Mesodermal cell (in vitro differentiated cells): ENCODE measurements around the gene PBX1.

Experiments
- H3K27ac ChIP-seq: 2 replicates; pipeline ENCODE4 v1.7.0; 2013; ENCODE audit warnings: mild to moderate bottlenecking, low read depth, low read length, moderate library complexity; ENCODE audit not compliant: severe bottlenecking
- H3K36me3 ChIP-seq: 2 replicates; pipeline ENCODE4 v1.7.1; 2013; ENCODE audit warnings: mild to moderate bottlenecking, low read length, moderate library complexity; ENCODE audit not compliant: control insufficient read depth, insufficient read depth
- H3K4me1 ChIP-seq: one replicate; pipeline ENCODE4 v1.7.1; 2013; ENCODE audit warnings: mild to moderate bottlenecking, low read length; ENCODE audit not compliant: insufficient read depth, control insufficient read depth, poor library complexity, severe bottlenecking
- H3K4me3 ChIP-seq: 2 replicates; pipeline ENCODE4 v1.7.0; 2013; ENCODE audit warnings: low read length, control low read depth, mild to moderate bottlenecking; ENCODE audit not compliant: insufficient read depth, poor library complexity, severe bottlenecking; ENCODE audit errors: extremely low read depth
- H3K9me3 ChIP-seq: 2 replicates; pipeline ENCODE4 v1.7.1; 2013; ENCODE audit warnings: mild to moderate bottlenecking, low read length, moderate library complexity; ENCODE audit not compliant: control insufficient read depth
- WGBS, 2 experiments: methylation state at CpG; one replicate each; pipeline ENCODE4 v1.1.5; 2013; ENCODE audit warnings: missing lambda C conversion rate in 2 of 2; ENCODE audit not compliant: insufficient coverage in 2 of 2; 5-methylcytosine and 5-hydroxymethylcytosine counted together

Gene PBX1

DNA sequence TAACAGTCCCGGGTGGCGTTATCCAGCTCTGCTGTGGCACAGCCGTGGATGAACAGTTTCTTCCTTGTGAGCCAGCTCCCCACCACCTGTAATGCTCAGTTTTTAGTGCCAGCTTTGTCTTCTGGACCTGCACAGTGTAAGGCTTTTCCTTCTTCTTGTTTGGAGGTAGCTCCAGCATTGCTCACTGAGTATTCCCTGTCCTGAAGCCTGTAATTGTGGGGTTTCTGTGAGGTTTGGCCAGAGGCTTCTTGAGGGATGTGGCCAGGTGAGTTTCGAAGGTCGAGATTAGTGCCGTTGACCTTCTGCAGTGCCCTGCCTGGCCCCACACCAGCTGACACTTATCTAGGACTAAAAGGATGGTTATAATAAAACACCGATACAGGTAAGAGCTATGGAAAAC, 75.0 kb downstream of the PBX1 start:
- Histone ChIP-seq H3K27ac (no peak overlapping the region), H3K9me3 (no peaks in the 10 kb centered on the region), H3K4me1 (peaks cover 23% of the 10 kb centered on the region), H3K36me3 (no peaks in the 10 kb centered on the region), H3K4me3 (no peak overlapping the region)
- 80 to 88% methylated on average over 3 of the region's 7 CpGs for WGBS, 2 experiments

DNA sequence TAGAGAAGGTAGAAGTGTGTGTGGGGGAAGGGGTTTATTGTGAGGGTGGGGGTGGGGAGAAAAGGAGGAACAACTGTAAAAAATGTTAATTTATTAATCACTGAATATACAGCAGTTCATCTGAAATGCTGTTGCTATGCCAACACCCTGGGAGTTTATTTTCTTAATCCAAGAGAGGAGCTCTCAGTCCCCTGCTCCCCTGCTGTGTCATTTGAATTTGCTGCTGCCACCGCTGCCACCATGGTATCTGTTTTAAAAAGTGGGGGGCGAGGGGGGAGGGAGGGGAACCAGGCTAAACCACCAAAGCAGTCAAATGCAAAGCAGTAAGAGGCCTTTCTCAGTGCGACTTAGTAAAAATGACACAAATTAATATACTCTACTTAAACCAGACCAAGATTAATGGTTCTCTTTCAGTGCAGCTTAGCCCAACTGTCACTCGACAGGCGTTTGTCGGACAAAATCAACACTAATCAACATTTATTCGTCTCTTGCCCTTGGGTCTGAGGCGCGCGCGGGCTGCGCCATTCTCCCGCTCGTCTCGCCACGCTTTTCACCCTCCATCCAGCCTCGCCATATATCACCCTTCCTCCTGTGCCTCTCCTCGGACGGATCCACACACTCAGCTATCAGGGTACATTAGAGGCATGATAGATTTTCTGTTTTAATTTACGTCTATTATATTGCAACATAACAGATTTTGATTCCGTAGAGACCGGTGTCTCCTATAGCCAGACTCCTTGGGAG, 76.2 kb downstream of the PBX1 start:
- Histone ChIP-seq H3K36me3 (no peaks in the 10 kb centered on the region), H3K4me3 (no peak overlapping the region), H3K27ac (no peak overlapping the region), H3K4me1 (peaks cover 23% of the 10 kb centered on the region), H3K9me3 (no peaks in the 10 kb centered on the region)
- 64% methylated on average over 13 to 14 of the region's 22 CpGs for WGBS, 2 experiments

- Histone ChIP-seq H3K36me3 (no peaks in the 10 kb centered on the region), H3K4me1 (peaks cover 24% of the 10 kb centered on the region), H3K9me3 (no peaks in the 10 kb centered on the region), H3K4me3 (no peak overlapping the region), H3K27ac (no peak overlapping the region)
- 77 to 87% methylated on average over 3 of the region's 5 CpGs for whole genome bisulfite sequencing, 2 experiments
Observed at GRCh38 chr1:164635803-164636731, 77.1 kb downstream of the PBX1 start.

- Histone ChIP-seq H3K4me3 (no peak overlapping the region), H3K9me3 (no peaks in the 10 kb centered on the region), H3K27ac (peak overlapping the region; percentile 89), H3K36me3 (no peaks in the 10 kb centered on the region), H3K4me1 (peaks cover 30% of the 10 kb centered on the region)
- 100% methylated on average over 1 to 2 of the region's 3 CpGs for WGBS, 2 experiments
Observed at GRCh38 chr1:164636757-164637156, 77.8 kb downstream of the PBX1 start.

DNA sequence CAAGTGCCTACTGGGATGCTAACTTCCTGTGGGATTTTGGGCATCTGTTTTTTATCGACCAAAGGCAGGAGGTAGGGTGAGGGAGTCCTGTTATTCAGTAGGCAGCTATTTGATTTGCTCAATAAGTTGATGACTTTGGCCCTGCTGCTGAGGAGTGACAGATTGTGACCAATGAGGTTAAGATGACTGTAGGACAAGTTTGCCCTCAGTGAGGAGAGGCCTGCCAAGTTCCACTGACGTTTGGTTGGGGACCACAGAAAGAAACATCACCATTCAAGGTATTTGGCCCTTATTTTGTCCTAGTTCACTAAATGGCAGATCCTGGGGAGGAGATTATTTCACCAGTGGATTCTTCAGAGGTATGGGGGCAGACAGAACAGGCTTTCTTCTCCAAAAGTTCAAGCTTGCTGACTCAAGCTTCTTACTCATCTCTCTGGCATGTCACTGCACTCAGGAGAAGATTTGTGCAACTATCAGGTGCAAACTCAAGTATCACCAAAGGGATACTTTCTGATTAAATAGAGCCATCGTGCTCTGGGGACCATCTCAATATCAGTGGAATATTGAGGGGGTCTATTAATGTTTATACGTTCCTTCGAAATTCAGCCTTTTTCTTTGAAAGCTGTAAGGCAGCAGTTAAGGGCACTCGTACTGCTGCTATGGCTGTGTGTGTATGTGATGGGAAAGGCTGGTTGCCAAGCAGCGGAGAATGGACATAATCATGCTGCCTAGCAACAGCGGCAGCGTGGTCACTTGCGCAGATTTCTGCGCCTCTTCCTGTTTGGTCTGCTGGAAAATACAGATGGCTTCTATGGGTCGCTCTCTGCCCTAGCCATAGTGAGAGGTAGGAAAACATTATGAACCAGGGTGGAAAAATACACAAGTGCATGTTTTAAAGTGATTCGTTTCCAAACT, 78.7 kb downstream of the PBX1 start:
- H3K36me3 ChIP-seq, result peaks cover 4% of the 10 kb centered on the region
- peak overlapping the region; percentile 89 for H3K27ac ChIP-seq
- WGBS, 2 experiments, result 84 to 88% methylated on average over 9 to 11 of the region's 13 CpGs
- no peaks in the 10 kb centered on the region for H3K9me3 ChIP-seq
- H3K4me3 ChIP-seq, result no peak overlapping the region
- H3K4me1 ChIP-seq, result peaks cover 30% of the 10 kb centered on the region

DNA sequence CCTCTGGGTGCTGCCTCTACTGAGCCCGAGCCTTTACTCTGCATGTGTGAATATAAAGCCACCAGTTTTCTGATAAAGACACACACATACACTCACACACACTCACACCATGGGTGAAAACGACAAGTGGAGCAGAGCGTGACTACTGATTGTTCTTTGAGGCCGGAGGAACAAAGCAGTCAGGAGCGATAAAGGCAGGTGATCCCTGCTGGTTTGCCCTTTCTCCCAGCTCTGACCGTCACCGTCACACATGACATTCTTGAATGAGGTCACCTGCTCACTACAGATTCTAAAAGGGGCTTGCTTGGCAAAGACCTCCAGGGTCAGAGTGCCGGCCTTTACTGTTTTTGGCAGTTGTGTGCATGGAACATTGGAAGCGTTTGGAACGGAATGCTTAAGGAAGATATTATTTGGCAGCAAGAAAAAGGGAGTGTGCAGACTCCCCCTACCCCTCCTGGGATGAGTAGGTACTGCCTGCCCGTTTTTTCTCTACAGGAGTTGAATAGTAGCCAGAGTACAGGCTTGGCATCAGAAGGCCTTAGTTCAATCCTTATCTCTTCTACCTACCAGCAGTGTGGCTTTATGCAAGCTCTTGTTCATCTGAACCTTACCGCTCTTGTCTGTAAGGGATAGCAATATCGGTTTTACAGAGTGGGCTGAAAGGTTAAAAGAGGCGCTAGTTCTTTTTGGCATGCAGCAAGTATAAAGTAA, 79.7 kb downstream of the PBX1 start:
- no peak overlapping the region for H3K4me3 ChIP-seq
- H3K36me3 ChIP-seq, result peaks cover 9% of the 10 kb centered on the region
- peaks cover 30% of the 10 kb centered on the region for H3K4me1 ChIP-seq
- H3K9me3 ChIP-seq, result no peaks in the 10 kb centered on the region
- H3K27ac ChIP-seq, result peak overlapping the region; percentile 89
- 86 to 98% methylated on average over 7 to 8 of the region's 14 CpGs for WGBS, 2 experiments

DNA sequence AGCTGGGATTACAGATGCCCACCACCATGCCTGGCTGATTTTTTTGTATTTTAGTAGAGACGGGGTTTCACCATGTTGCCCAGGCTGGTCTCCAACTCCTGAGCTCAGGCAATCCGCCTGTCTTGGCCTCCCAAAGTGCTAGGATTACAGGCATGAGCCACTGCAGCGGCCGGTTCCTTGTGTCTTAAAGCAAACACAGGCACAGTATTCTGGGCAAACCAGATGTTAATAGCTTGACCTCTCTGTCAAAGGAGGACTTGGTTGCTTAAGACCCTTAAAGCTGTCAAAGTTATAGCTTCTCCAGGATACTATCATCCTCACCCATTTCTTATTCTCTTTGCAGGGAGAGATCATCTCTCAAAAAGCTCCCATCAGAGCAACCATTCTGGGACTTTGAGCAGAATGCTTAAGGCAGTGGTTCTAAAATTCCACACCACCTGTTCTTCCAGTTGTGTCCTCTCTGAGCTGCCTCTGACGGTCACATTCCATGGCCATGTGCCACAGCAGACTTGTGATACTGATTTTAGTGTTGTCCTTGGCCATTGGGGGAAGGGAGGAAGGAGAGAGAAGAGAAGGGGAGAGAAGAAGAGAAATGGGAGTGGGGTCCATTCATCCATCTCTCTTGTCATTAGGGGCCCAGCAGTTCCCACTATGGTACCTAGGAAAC, 81.8 kb downstream of the PBX1 start:
- Histone ChIP-seq H3K4me3 (no peak overlapping the region), H3K4me1 (peaks cover 32% of the 10 kb centered on the region), H3K9me3 (no peaks in the 10 kb centered on the region), H3K27ac (no peak overlapping the region), H3K36me3 (peaks cover 10% of the 10 kb centered on the region)
- 95% methylated on average over 4 to 5 of the region's 5 CpGs for WGBS, 2 experiments

DNA sequence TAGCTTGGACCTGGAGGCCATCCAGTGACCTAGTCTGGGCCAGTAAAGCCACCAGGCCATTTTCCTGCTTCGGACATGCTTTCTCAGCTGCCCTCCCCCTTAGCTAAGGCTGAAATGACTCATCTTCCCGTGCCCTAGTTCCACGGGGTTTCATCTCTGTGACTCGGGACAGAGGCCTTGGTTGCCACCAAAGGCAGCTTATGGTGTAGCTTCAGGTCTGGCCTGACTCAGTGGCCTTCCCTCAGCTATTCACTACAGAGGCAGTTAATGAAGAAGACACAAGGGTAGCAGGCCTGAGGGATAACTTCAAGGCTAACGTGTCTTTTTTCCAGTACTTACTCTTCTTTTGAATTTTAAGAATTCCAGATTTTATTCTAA, 82.4 kb downstream of the PBX1 start:
- no peaks in the 10 kb centered on the region for H3K9me3 ChIP-seq
- H3K36me3 ChIP-seq, result peaks cover 12% of the 10 kb centered on the region
- no peak overlapping the region for H3K4me3 ChIP-seq
- WGBS, 2 experiments, result 81 to 90% methylated on average over 2 to 4 of the region's 5 CpGs
- peaks cover 32% of the 10 kb centered on the region for H3K4me1 ChIP-seq
- no peak overlapping the region for H3K27ac ChIP-seq

GRCh38 chr1:164643018-164643417, 84.0 kb downstream of the PBX1 start:
- WGBS, 2 experiments, result 75 to 84% methylated on average over 5 to 7 of the region's 7 CpGs
- no peak overlapping the region for H3K4me3 ChIP-seq
- H3K36me3 ChIP-seq, result peaks cover 12% of the 10 kb centered on the region
- H3K27ac ChIP-seq, result no peak overlapping the region
- H3K4me1 ChIP-seq, result peaks cover 28% of the 10 kb centered on the region
- no peaks in the 10 kb centered on the region for H3K9me3 ChIP-seq
